ENCODE results near the gene RHOBTB1.
"Not testable (repeated sequence)": the region's sequence is repeated elsewhere in the genome, so short reads cannot be mapped to it uniquely, and the experiment has no call there.

GRCh38 chr10:60972181-60972580, 28.2 kb upstream of the RHOBTB1 start:
- TF ChIP-seq CTCF (conservative IDR thresholded peaks at IDR 0.05; ENCODE audit: low read length); EZH2phosphoT487 (IDR thresholded peaks at IDR 0.05; ENCODE audit: borderline replicate concordance): not testable (repeated sequence)

Measured in Loucy (cell line).